ENCODE data around the gene ATG4D. TPM values are rescaled to one million over a fixed set of nuclear protein-coding genes. Genes with fewer than 3 reads are reported as not detected.
"Not testable (repeated sequence)": the region's sequence is repeated elsewhere in the genome, so short reads cannot be mapped to it uniquely, and the experiment has no call there.

ATG4D gene
- total and polyA plus RNA-seq, 2 experiments from 2014 or later = 6.2 to 18.0 TPM

- in situ Hi-C loops (cut with MboI) = no loop called here
- Histone ChIP-seq H3K9me2 (ENCODE audit: insufficient read depth) (no peaks in the 10 kb centered on the region), H3K79me2 (ENCODE audit: insufficient read depth) (no peaks in the 10 kb centered on the region), H4K20me1 (ENCODE audit: insufficient read depth) (no peaks in the 10 kb centered on the region), H3F3A (ENCODE audit: insufficient read depth) (no peaks in the 10 kb centered on the region), H3K9ac (no peak overlapping the region), H2AFZ (no peak overlapping the region), H3K27ac (no peak overlapping the region), H3K4me2 (ENCODE audit: unreplicated experiment) (no peak overlapping the region), H3K9me3 (ENCODE audit: low read depth) (no peaks in the 10 kb centered on the region), H3K4me1 (ENCODE audit: insufficient read depth) (no peaks in the 10 kb centered on the region), H3K4me3 (no peak overlapping the region), H3K27me3 (replicated peaks; ENCODE audit: insufficient read depth) (peaks cover 3% of the 10 kb centered on the region; the same call in 1 of the 2 replicates), H3K36me3 (ENCODE audit: low read depth) (no peaks in the 10 kb centered on the region)
- WGBS, 2 experiments (ENCODE audit: low coverage in 1 of 2, low lambda C conversion rate in 2 of 2, missing lambda C conversion rate in 2 of 2) = 78% methylated on average over 12 to 13 of the region's 13 CpGs
- no peak for TF ChIP-seq EZH2phosphoT487 (IDR thresholded peaks at IDR 0.05; ENCODE audit: insufficient read depth, low read depth)
- no peak for TF ChIP-seq EZH2 (IDR thresholded peaks at IDR 0.05; ENCODE audit: insufficient read depth, poor library complexity, severe bottlenecking)
- no peak for DNase-seq
Observed at GRCh38 chr19:10521461-10522171, 22.1 kb upstream of the ATG4D start.

DNA sequence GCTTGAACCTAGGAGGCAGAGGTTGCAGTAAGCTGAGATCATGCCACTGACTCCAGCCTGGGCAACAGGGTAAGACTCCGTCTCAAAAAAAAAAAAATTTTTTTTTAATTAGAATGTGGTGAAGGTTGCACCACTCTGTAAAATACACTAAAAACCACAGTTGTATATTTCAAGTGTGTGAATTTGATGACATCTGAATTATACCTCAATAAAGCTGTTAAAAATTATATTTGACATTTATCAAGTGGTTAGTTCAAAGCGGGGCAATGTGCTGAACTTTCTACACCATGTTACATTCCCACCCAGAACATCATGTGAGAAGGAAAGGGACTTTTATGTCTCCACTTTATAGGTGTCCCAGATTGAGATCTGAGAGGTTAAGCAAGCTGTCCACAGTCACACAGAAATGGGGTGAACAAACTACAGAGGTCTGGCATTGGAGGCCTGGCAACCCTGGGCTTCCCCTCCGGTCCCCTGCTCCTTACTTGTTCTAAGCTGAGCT lies 20.5 kb upstream of the ATG4D start:
- in situ Hi-C loops (cut with MboI) = no loop called here
- Histone ChIP-seq H3K4me2 (ENCODE audit: unreplicated experiment) (no peak overlapping the region), H3K9me2 (ENCODE audit: insufficient read depth) (no peaks in the 10 kb centered on the region), H3K27me3 (replicated peaks; ENCODE audit: insufficient read depth) (peaks cover 3% of the 10 kb centered on the region; the same call in 1 of the 2 replicates), H3K27ac (no peak overlapping the region), H3K9ac (no peak overlapping the region), H3K9me3 (ENCODE audit: low read depth) (no peaks in the 10 kb centered on the region), H3K79me2 (ENCODE audit: insufficient read depth) (no peaks in the 10 kb centered on the region), H3F3A (ENCODE audit: insufficient read depth) (no peaks in the 10 kb centered on the region), H4K20me1 (ENCODE audit: insufficient read depth) (no peaks in the 10 kb centered on the region), H3K36me3 (ENCODE audit: low read depth) (no peaks in the 10 kb centered on the region), H3K4me1 (ENCODE audit: insufficient read depth) (no peaks in the 10 kb centered on the region), H2AFZ (no peak overlapping the region), H3K4me3 (no peak overlapping the region)
- WGBS, 2 experiments (ENCODE audit: low coverage in 1 of 2, low lambda C conversion rate in 2 of 2, missing lambda C conversion rate in 2 of 2) = 41 to 51% methylated on average over 3 of the region's 3 CpGs
- no peak for DNase-seq
- TF ChIP-seq EZH2phosphoT487 (IDR thresholded peaks at IDR 0.05; ENCODE audit: insufficient read depth, low read depth) (no peak), EZH2 (IDR thresholded peaks at IDR 0.05; ENCODE audit: insufficient read depth, poor library complexity, severe bottlenecking) (no peak)

- no peak for DNase-seq
- 91 to 93% methylated on average over 7 of the region's 7 CpGs for WGBS, 2 experiments (ENCODE audit: low coverage in 1 of 2, low lambda C conversion rate in 2 of 2, missing lambda C conversion rate in 2 of 2)
- Histone ChIP-seq H3K27me3 (replicated peaks; ENCODE audit: insufficient read depth) (0 out of 2 replicates have a peak, but pooled peaks cover 3% of the 10 kb centered on the region), H3K9ac (no peak overlapping the region), H3K4me1 (ENCODE audit: insufficient read depth) (no peaks in the 10 kb centered on the region), H4K20me1 (ENCODE audit: insufficient read depth) (no peaks in the 10 kb centered on the region), H3K27ac (no peak overlapping the region), H3F3A (ENCODE audit: insufficient read depth) (no peaks in the 10 kb centered on the region), H3K9me3 (ENCODE audit: low read depth) (no peaks in the 10 kb centered on the region), H3K4me2 (ENCODE audit: unreplicated experiment) (no peak overlapping the region), H3K9me2 (ENCODE audit: insufficient read depth) (no peaks in the 10 kb centered on the region), H3K79me2 (ENCODE audit: insufficient read depth) (no peaks in the 10 kb centered on the region), H3K36me3 (ENCODE audit: low read depth) (no peaks in the 10 kb centered on the region), H2AFZ (no peak overlapping the region), H3K4me3 (no peak overlapping the region)
- in situ Hi-C loops (cut with MboI) = no loop called here
- TF ChIP-seq EZH2phosphoT487 (IDR thresholded peaks at IDR 0.05; ENCODE audit: insufficient read depth, low read depth) = no peak
- TF ChIP-seq EZH2 (IDR thresholded peaks at IDR 0.05; ENCODE audit: insufficient read depth, poor library complexity, severe bottlenecking) = no peak
Observed at GRCh38 chr19:10525636-10526035, 18.1 kb upstream of the ATG4D start.

DNA sequence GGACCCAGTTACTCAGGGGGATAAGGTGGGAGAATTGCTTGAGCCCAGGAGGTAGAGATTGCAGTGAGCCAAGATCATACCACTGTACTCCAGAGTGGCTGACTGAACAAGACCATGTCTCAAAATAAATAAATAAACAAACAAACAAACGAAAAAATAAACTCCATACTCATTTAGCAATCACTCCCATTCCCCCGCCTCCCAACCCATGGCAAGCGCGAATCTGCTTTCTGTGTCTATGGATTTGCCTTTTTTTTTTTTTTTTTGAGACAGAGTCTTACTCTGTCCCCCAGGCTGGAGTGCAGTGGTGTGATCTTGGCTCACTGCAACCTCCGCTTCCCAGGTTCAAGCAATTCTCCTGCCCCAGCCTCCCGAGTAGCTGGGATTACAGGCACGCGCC lies 16.8 kb upstream of the ATG4D start:
- H3K9me3 ChIP-seq (ENCODE audit: low read depth); H3F3A ChIP-seq (ENCODE audit: insufficient read depth); H3K27me3 ChIP-seq (replicated peaks; ENCODE audit: insufficient read depth); H3K4me3 ChIP-seq; H3K36me3 ChIP-seq (ENCODE audit: low read depth); H3K27ac ChIP-seq; in situ Hi-C loops (cut with MboI); DNase-seq; H3K4me1 ChIP-seq (ENCODE audit: insufficient read depth); H3K79me2 ChIP-seq (ENCODE audit: insufficient read depth); H3K4me2 ChIP-seq (ENCODE audit: unreplicated experiment); H3K9me2 ChIP-seq (ENCODE audit: insufficient read depth); H2AFZ ChIP-seq; H3K9ac ChIP-seq; H4K20me1 ChIP-seq (ENCODE audit: insufficient read depth): not testable (repeated sequence)
- 77 to 79% methylated on average over 8 of the region's 8 CpGs for WGBS, 2 experiments (ENCODE audit: low coverage in 1 of 2, low lambda C conversion rate in 2 of 2, missing lambda C conversion rate in 2 of 2)

Data from GM23248 (cell line).